ENCODE results near the gene ZSCAN16. TPM values are rescaled to one million over a fixed set of nuclear protein-coding genes. Genes with fewer than 3 reads are reported as not detected.
"Not testable (repeated sequence)": the region's sequence is repeated elsewhere in the genome, so short reads cannot be mapped to it uniquely, and the experiment has no call there.

Gene ZSCAN16
- total RNA-seq, 5 donors from 2014 or later (not counting 1 experiment from before 2014, with no cell fraction given) = 5.9 to 13.1 (median 10.7) TPM

DNA sequence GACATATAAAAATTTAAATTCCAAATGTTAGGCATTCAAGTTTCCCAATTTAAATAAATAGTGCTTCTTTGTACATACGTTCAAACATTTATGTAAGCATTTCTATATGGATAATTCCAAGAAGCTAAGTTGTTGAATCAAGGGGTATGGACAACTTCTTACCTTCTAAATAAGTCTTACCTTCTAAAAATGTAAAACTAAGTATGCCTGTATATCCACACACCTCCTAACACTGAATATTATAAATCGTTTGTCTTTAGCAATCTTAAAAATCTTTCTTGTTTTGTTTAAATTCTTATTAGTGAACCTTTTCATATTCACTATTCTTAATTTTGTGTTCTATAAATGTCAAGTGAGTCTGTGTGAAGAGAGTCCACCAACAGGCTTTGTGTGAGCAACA is 2.5 kb upstream of the ZSCAN16 start:
- ATAC-seq (replicated peaks in 1 of 4) = no peak
- H3K36me3 ChIP-seq (ENCODE audit: control insufficient read depth in 2 of 2, extremely low read depth in 1 of 2, insufficient read depth in 1 of 2, low read length in 1 of 2) = peaks cover 0 to 30% of the 10 kb centered on the region in 2 donors
- H3K27ac ChIP-seq (ENCODE audit: low read length) = no peak overlapping the region
- WGBS (ENCODE audit: insufficient coverage) = no CpG with 5 or more reads among the region's 2 CpGs
- H3K4me3 ChIP-seq (ENCODE audit: control insufficient read depth in 1 of 2, extremely low read depth in 1 of 2, low read length in 1 of 2) = no peak overlapping the region
- Mint-ChIP-seq H3K27ac (peak overlapping the region in 1 of 2 donors; percentile 34), H3K27me3 (no peaks in the 10 kb centered on the region), H3K9me3 (no peaks in the 10 kb centered on the region), H3K4me1 (peaks cover 28 to 41% (median 36%) of the 10 kb centered on the region in 3 donors), H3K36me3 (peaks cover 30% of the 10 kb centered on the region), H3K4me3 (no peak overlapping the region)
- CTCF ChIA-PET = no interaction called here
- no peaks in the 10 kb centered on the region for H3K27me3 ChIP-seq (replicated peaks in 1 of 2; ENCODE audit: control insufficient read depth in 2 of 2, extremely low read depth in 1 of 2, insufficient read depth in 2 of 2, low read length in 1 of 2)
- H3K9me3 ChIP-seq = no peaks in the 10 kb centered on the region
- POLR2A ChIA-PET = no interaction called here
- DNase-seq = no peak
- H3K4me1 ChIP-seq (ENCODE audit: control insufficient read depth in 1 of 2, extremely low read depth in 1 of 2, insufficient read depth in 2 of 2, low read length in 2 of 2) = peaks cover 9 to 14% of the 10 kb centered on the region in 2 experiments

DNA sequence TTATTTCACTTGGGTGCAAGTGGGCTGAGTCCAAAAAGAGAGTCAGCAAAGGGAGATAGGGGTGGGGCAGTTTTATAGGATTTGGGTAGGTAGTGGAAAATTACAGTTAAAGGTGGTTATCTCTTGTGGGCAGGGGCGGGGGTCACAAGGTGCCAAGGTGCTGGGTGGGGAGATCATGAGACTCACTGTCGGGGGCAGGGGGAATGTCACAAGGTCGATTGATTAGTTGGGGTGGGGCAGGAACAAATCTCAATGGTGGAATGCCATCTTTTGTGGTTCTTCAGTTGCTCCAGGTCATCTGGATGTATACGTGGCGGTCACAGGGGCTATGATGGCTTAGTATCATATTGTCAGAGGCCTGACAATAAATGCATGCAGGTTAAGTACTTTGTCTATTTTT is 2.1 kb upstream of the ZSCAN16 start:
- CTCF ChIA-PET = interaction anchor here in 1 of 2 donors (0.9 kb wide), 1 partner anchor 19 kb away, joined by 4 read pairs; the partner anchor contains the start of gene ZKSCAN8
- POLR2A ChIA-PET; H3K27me3 ChIP-seq (replicated peaks in 1 of 2; ENCODE audit: control insufficient read depth in 2 of 2, extremely low read depth in 1 of 2, insufficient read depth in 2 of 2, low read length in 1 of 2); H3K4me3 Mint-ChIP-seq; DNase-seq; H3K9me3 Mint-ChIP-seq; H3K27ac ChIP-seq (ENCODE audit: low read length); ATAC-seq (replicated peaks in 1 of 4); H3K27me3 Mint-ChIP-seq; H3K9me3 ChIP-seq; H3K4me3 ChIP-seq (ENCODE audit: control insufficient read depth in 1 of 2, extremely low read depth in 1 of 2, low read length in 1 of 2): not testable (repeated sequence)
- peaks cover 32% of the 10 kb centered on the region for H3K36me3 Mint-ChIP-seq
- H3K27ac Mint-ChIP-seq = peak overlapping the region in 1 of 2 donors; percentile 34
- peaks cover 9 to 14% of the 10 kb centered on the region in 2 experiments for H3K4me1 ChIP-seq (ENCODE audit: control insufficient read depth in 1 of 2, extremely low read depth in 1 of 2, insufficient read depth in 2 of 2, low read length in 2 of 2)
- WGBS (ENCODE audit: insufficient coverage) = 95% methylated on average over 5 of the region's 5 CpGs
- H3K36me3 ChIP-seq (ENCODE audit: control insufficient read depth in 2 of 2, extremely low read depth in 1 of 2, insufficient read depth in 1 of 2, low read length in 1 of 2) = peaks cover 0 to 33% of the 10 kb centered on the region in 2 donors
- peaks cover 32 to 45% (median 40%) of the 10 kb centered on the region in 3 donors for H3K4me1 Mint-ChIP-seq

DNA sequence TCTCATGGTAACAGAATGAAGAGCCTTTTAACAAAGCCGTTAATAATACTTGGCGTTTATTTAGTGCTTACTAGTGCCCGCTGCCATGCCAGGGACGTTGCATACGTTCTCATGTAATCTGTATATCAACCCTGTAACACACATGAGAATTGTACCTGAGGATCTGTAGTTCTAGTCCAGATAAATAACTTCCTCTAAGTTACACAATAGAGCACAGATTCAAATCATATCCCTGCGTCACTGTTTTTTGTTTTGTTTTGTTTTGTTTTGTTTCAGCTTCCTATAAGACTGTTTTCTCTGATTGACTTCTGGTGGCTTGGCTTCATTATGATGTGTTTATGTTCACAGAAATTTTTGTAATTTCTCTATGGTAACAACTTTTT is 553 bp downstream of the ZSCAN16 start:
- ChIA-PET POLR2A (interaction anchor here (0.7 to 3.0 kb wide), 5 partner anchors 12 to 258 kb away, joined by 3 to 17 read pairs (median 5); partner anchors contain the start of gene ZKSCAN8 (in 1 of the 2)), CTCF (interaction anchor here in 1 of 2 donors (0.6 to 2.2 kb wide), 7 partner anchors 12 to 269 kb away, joined by 3 to 11 read pairs (median 5); no protein-coding TSS in a partner anchor)
- Histone ChIP-seq H3K27ac (ENCODE audit: low read length) (peak overlapping the region; percentile 87), H3K27me3 (replicated peaks in 1 of 2; ENCODE audit: control insufficient read depth in 2 of 2, extremely low read depth in 1 of 2, insufficient read depth in 2 of 2, low read length in 1 of 2) (no peaks in the 10 kb centered on the region), H3K4me3 (ENCODE audit: control insufficient read depth in 1 of 2, extremely low read depth in 1 of 2, low read length in 1 of 2) (peak overlapping the region; percentile 69 to 93), H3K36me3 (ENCODE audit: control insufficient read depth in 2 of 2, extremely low read depth in 1 of 2, insufficient read depth in 1 of 2, low read length in 1 of 2) (peaks cover 0 to 41% of the 10 kb centered on the region in 2 donors), H3K9me3 (no peaks in the 10 kb centered on the region), H3K4me1 (ENCODE audit: control insufficient read depth in 1 of 2, extremely low read depth in 1 of 2, insufficient read depth in 2 of 2, low read length in 2 of 2) (peaks cover 9 to 14% of the 10 kb centered on the region in 2 experiments)
- no peaks in the 10 kb centered on the region for H3K9me3 Mint-ChIP-seq
- H3K27me3 Mint-ChIP-seq = no peaks in the 10 kb centered on the region
- H3K36me3 Mint-ChIP-seq = peaks cover 37% of the 10 kb centered on the region
- H3K4me1 Mint-ChIP-seq = peaks cover 45 to 64% (median 60%) of the 10 kb centered on the region in 3 donors
- peak; percentile 21 to 79 (median 41) for ATAC-seq (replicated peaks in 1 of 4)
- H3K4me3 Mint-ChIP-seq = peak overlapping the region; percentile 91 to 97 (median 97)
- DNase-seq = peak in 5 of 35 experiments; percentile 13 to 58 (median 20)
- WGBS (ENCODE audit: insufficient coverage) = 0% methylated on average over 3 of the region's 6 CpGs
- H3K27ac Mint-ChIP-seq = peak overlapping the region; percentile 95 to 98

DNA sequence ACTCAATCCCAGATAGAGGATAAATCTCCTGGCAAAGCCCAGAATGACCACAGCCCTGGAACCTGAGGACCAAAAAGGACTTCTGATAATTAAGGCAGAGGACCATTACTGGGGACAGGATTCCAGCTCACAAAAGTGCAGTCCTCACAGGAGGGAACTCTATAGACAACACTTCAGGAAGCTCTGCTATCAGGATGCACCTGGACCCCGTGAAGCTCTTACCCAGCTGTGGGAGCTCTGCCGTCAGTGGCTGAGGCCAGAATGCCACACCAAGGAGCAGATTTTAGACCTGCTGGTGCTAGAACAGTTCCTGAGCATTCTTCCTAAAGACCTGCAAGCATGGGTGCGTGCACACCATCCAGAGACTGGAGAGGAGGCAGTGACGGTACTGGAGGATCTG is 992 bp downstream of the ZSCAN16 start:
- peak in 1 of 4 experiments; percentile 47 for ATAC-seq (replicated peaks in 1 of 4)
- no peaks in the 10 kb centered on the region for H3K27me3 ChIP-seq (replicated peaks in 1 of 2; ENCODE audit: control insufficient read depth in 2 of 2, extremely low read depth in 1 of 2, insufficient read depth in 2 of 2, low read length in 1 of 2)
- ChIA-PET POLR2A (interaction anchor here (0.7 to 3.0 kb wide), 4 partner anchors 11 to 259 kb away, joined by 3 to 17 read pairs (median 5); partner anchors contain the start of gene ZKSCAN8 (in 1 of the 2)), CTCF (interaction anchor here in 1 of 2 donors (0.6 to 2.2 kb wide), 7 partner anchors 11 to 269 kb away, joined by 3 to 11 read pairs (median 5); no protein-coding TSS in a partner anchor)
- peak overlapping the region; percentile 95 to 98 for H3K27ac Mint-ChIP-seq
- peaks cover 32% of the 10 kb centered on the region for H3K36me3 Mint-ChIP-seq
- no peaks in the 10 kb centered on the region for H3K27me3 Mint-ChIP-seq
- peaks cover 0 to 41% of the 10 kb centered on the region in 2 donors for H3K36me3 ChIP-seq (ENCODE audit: control insufficient read depth in 2 of 2, extremely low read depth in 1 of 2, insufficient read depth in 1 of 2, low read length in 1 of 2)
- H3K4me3 Mint-ChIP-seq = peak overlapping the region; percentile 91 to 97 (median 97)
- peak overlapping the region; percentile 87 for H3K27ac ChIP-seq (ENCODE audit: low read length)
- no peaks in the 10 kb centered on the region for H3K9me3 Mint-ChIP-seq
- peaks cover 9 to 14% of the 10 kb centered on the region in 2 experiments for H3K4me1 ChIP-seq (ENCODE audit: control insufficient read depth in 1 of 2, extremely low read depth in 1 of 2, insufficient read depth in 2 of 2, low read length in 2 of 2)
- WGBS (ENCODE audit: insufficient coverage) = 35% methylated on average over 2 of the region's 4 CpGs
- DNase-seq = peak in 8 of 35 experiments; percentile 8 to 38 (median 32)
- H3K4me1 Mint-ChIP-seq = peaks cover 47 to 66% (median 61%) of the 10 kb centered on the region in 3 donors
- H3K4me3 ChIP-seq (ENCODE audit: control insufficient read depth in 1 of 2, extremely low read depth in 1 of 2, low read length in 1 of 2) = no peak overlapping the region
- no peaks in the 10 kb centered on the region for H3K9me3 ChIP-seq

DNA sequence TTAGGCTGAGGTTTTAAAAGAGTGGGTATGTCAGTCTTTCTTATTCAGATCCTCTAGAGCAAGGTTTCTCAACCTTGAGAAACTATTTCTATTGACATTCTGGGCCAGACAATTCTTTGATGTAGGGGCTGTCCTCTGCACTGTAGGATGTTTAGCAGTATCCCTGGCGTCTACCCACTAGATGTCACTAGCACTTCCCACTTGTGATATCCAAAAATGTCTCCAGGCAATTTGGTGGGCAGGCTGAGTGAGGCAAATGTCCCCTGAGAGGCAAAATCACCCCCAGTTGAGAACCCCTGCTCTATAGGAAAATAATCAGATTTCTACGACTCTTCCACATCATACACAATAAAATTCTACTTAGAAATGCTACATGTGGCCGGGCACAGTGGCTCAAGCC is 9.6 kb downstream of the ZSCAN16 start:
- Mint-ChIP-seq H3K4me3 (no peak overlapping the region), H3K27me3 (no peaks in the 10 kb centered on the region), H3K36me3 (peaks cover 9% of the 10 kb centered on the region), H3K27ac (peak overlapping the region; percentile 55 to 61), H3K9me3 (no peaks in the 10 kb centered on the region), H3K4me1 (peaks cover 69 to 77% (median 70%) of the 10 kb centered on the region in 3 donors)
- WGBS (ENCODE audit: insufficient coverage) = 87% methylated on average over 2 of the region's 3 CpGs
- Histone ChIP-seq H3K4me1 (ENCODE audit: control insufficient read depth in 1 of 2, extremely low read depth in 1 of 2, insufficient read depth in 2 of 2, low read length in 2 of 2) (peaks cover 12 to 14% of the 10 kb centered on the region in 2 experiments), H3K27me3 (replicated peaks in 1 of 2; ENCODE audit: control insufficient read depth in 2 of 2, extremely low read depth in 1 of 2, insufficient read depth in 2 of 2, low read length in 1 of 2) (no peaks in the 10 kb centered on the region), H3K36me3 (ENCODE audit: control insufficient read depth in 2 of 2, extremely low read depth in 1 of 2, insufficient read depth in 1 of 2, low read length in 1 of 2) (peaks cover 0 to 23% of the 10 kb centered on the region in 2 donors), H3K4me3 (ENCODE audit: control insufficient read depth in 1 of 2, extremely low read depth in 1 of 2, low read length in 1 of 2) (no peak overlapping the region), H3K27ac (ENCODE audit: low read length) (no peak overlapping the region), H3K9me3 (no peaks in the 10 kb centered on the region)
- ChIA-PET CTCF (interaction anchor here in 1 of 2 donors (0.6 kb wide), 1 partner anchor 201 kb away, joined by 4 read pairs; no protein-coding TSS in a partner anchor), POLR2A (no interaction called here)
- ATAC-seq (replicated peaks in 1 of 4) = peak in 1 of 4 experiments; percentile 20
- peak in 4 of 35 experiments; percentile 9 to 61 (median 16) for DNase-seq

DNA sequence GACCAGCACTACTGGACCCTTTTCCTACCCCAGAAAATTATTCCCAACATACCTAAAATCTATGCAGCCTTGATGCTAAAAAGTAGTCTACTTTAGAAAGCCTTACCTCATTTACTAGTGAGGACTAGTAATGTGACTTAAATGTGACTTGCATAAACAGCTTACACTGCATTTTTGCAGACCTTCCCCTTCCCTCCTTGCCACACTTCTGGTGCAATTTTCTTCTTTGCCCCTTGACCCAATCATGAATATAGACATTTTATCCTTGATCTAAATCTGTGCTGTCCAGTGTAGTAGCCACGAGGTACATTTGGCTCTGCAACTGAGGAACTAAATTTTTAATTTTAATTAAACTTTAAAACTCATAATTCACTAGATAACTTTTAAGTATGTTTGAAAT is 10.3 kb downstream of the ZSCAN16 start:
- Histone ChIP-seq H3K4me3 (ENCODE audit: control insufficient read depth in 1 of 2, extremely low read depth in 1 of 2, low read length in 1 of 2) (no peak overlapping the region), H3K4me1 (ENCODE audit: control insufficient read depth in 1 of 2, extremely low read depth in 1 of 2, insufficient read depth in 2 of 2, low read length in 2 of 2) (peaks cover 12 to 14% of the 10 kb centered on the region in 2 experiments), H3K9me3 (no peaks in the 10 kb centered on the region), H3K27me3 (replicated peaks in 1 of 2; ENCODE audit: control insufficient read depth in 2 of 2, extremely low read depth in 1 of 2, insufficient read depth in 2 of 2, low read length in 1 of 2) (no peaks in the 10 kb centered on the region), H3K36me3 (ENCODE audit: control insufficient read depth in 2 of 2, extremely low read depth in 1 of 2, insufficient read depth in 1 of 2, low read length in 1 of 2) (peaks cover 0 to 17% of the 10 kb centered on the region in 2 donors), H3K27ac (ENCODE audit: low read length) (peak overlapping the region; percentile 1)
- H3K9me3 Mint-ChIP-seq = no peaks in the 10 kb centered on the region
- WGBS (ENCODE audit: insufficient coverage) = no CpG with 5 or more reads among the region's 1 CpG
- no peak for ATAC-seq (replicated peaks in 1 of 4)
- H3K4me3 Mint-ChIP-seq = no peak overlapping the region
- CTCF ChIA-PET = interaction anchor here in 1 of 2 donors (0.6 kb wide), 1 partner anchor 201 kb away, joined by 4 read pairs; no protein-coding TSS in a partner anchor
- peak overlapping the region; percentile 55 to 61 for H3K27ac Mint-ChIP-seq
- POLR2A ChIA-PET = interaction anchor here in 1 of 2 donors (0.5 to 0.6 kb wide), 2 partner anchors 31 to 244 kb away, joined by 3 to 5 read pairs; a partner anchor contains a TSS
- peaks cover 4% of the 10 kb centered on the region for H3K36me3 Mint-ChIP-seq
- no peaks in the 10 kb centered on the region for H3K27me3 Mint-ChIP-seq
- no peak for DNase-seq
- H3K4me1 Mint-ChIP-seq = peaks cover 67 to 70% (median 70%) of the 10 kb centered on the region in 3 donors

All from T-cell (primary cell).